B cell (primary cell): Measurements from ENCODE around the gene KLHL17. TPM values are rescaled to one million over a fixed set of nuclear protein-coding genes. Genes with fewer than 3 reads are reported as not detected.

Source experiments
- ATAC-seq: fragments of 200-7000 bp; cut with Tn5 transposase; one replicate; pipeline ENCODE4 v1.10.0; 2021; ENCODE audit warnings: low read depth, mild to moderate bottlenecking, moderate number of reproducible peaks, moderate library complexity
- CTCF ChIA-PET: fragments of 350-600 bp; sonication (Branson Sonifier 250); formaldehyde crosslinking; loops from one replicate; lab custom pipeline; 2021; ENCODE audit warnings: antibody characterized with exemption, inconsistent platforms; lab: Charles Lee
- POLR2A ChIA-PET: fragments of 350-600 bp; sonication (Branson Sonifier 250); formaldehyde crosslinking; loops from one replicate; lab custom pipeline; 2021; ENCODE audit warnings: antibody characterized with exemption; lab: Charles Lee
- DNase-seq: peaks from one replicate; pipeline ENCODE4 v3.0.0; 2013
- H2AFZ ChIP-seq: 2 replicates; pipeline ENCODE4 v1.6.1; 2012; ENCODE audit warnings: mild to moderate bottlenecking, low read depth, low read length; ENCODE audit not compliant: insufficient read depth, poor library complexity, severe bottlenecking
- H3K27ac ChIP-seq, 2 donors: 1 replicate in 1 of 2; 2 replicates in 1 of 2; pipeline ENCODE4 v1.5.1; 2012 to 2013; ENCODE audit warnings: low read length in 2 of 2, mild to moderate bottlenecking in 2 of 2, moderate library complexity in 1 of 2
- H3K27me3 ChIP-seq, 4 experiments: fragments of 200-600 bp in 1 of 4; sonication (generic) in 1 of 4; replicated peaks in 1 of 4; 1 replicate in 2 of 4; 2 replicates in 2 of 4; pipeline versions ENCODE4 v1.6.1 to v1.7.0; 2013 to 2016; ENCODE audit warnings: low read length in 3 of 4, mild to moderate bottlenecking in 2 of 4, mixed read lengths in 1 of 4, moderate library complexity in 1 of 4; ENCODE audit not compliant: insufficient read depth in 4 of 4, control insufficient read depth in 3 of 4; ENCODE audit errors: control extremely low read depth in 1 of 4
- H3K36me3 ChIP-seq, 2 experiments: replicated peaks in 1 of 2; 1 replicate in 1 of 2; 2 replicates in 1 of 2; pipeline versions ENCODE4 v1.6.1 to v1.7.1; 2013; ENCODE audit warnings: low read length in 1 of 2; ENCODE audit not compliant: insufficient read depth in 2 of 2, control insufficient read depth in 1 of 2; ENCODE audit errors: control extremely low read depth in 1 of 2, extremely low read depth in 1 of 2
- H3K4me1 ChIP-seq, 2 donors: fragments of 200-600 bp in 1 of 2; sonication (generic) in 1 of 2; 1 replicate in 1 of 2; 2 replicates in 1 of 2; pipeline versions ENCODE4 v1.5.1 to v1.6.1; 2013 to 2017; ENCODE audit warnings: low read length in 2 of 2; ENCODE audit not compliant: control insufficient read depth in 2 of 2, insufficient read depth in 2 of 2
- H3K4me2 ChIP-seq: replicated peaks from 2 replicates; pipeline ENCODE3; 2012; ENCODE audit warnings: mild to moderate bottlenecking, low read depth, low read length; ENCODE audit not compliant: poor library complexity, severe bottlenecking
- H3K4me3 ChIP-seq, 5 experiments: fragments of 200-600 bp in 1 of 5; sonication (generic) in 1 of 5; 1 replicate in 3 of 5; 2 replicates in 2 of 5; pipeline versions ENCODE4 v1.5.1 to v1.7.0; 2011 to 2016; ENCODE audit warnings: low read length in 4 of 5, mild to moderate bottlenecking in 4 of 5, low read depth in 2 of 5, control low read depth in 1 of 5, moderate library complexity in 1 of 5; ENCODE audit not compliant: insufficient read depth in 1 of 5; ENCODE audit errors: control extremely low read depth in 1 of 5, extremely low read depth in 1 of 5
- H3K79me2 ChIP-seq: fragments of 200-600 bp; sonication (generic); one replicate; pipeline ENCODE4 v1.6.0; 2016; ENCODE audit warnings: low read length; ENCODE audit not compliant: control insufficient read depth, insufficient read depth
- H3K9ac ChIP-seq: fragments of 200-600 bp; sonication (generic); 2 replicates; pipeline ENCODE4 v1.6.1; 2017; ENCODE audit warnings: mild to moderate bottlenecking, low read length, moderate library complexity
- H3K9me3 ChIP-seq, 3 donors: one replicate each; pipeline versions ENCODE4 v1.6.1 to v1.7.1; 2013; ENCODE audit warnings: low read length in 2 of 3; ENCODE audit not compliant: control insufficient read depth in 2 of 3, insufficient read depth in 1 of 3; ENCODE audit errors: control extremely low read depth in 1 of 3
- H4K20me1 ChIP-seq: 2 replicates; pipeline ENCODE4 v1.6.0; 2012; ENCODE audit warnings: mild to moderate bottlenecking, low read length; ENCODE audit not compliant: insufficient read depth, control insufficient read depth, poor library complexity, severe bottlenecking
- H3K27ac Mint-ChIP-seq: one replicate; pipeline ENCODE4 v1.8.0; 2021; ENCODE audit warnings: mixed read lengths
- H3K27me3 Mint-ChIP-seq: one replicate; pipeline ENCODE4 v1.8.0; 2021; ENCODE audit warnings: mixed read lengths
- H3K4me1 Mint-ChIP-seq: one replicate; pipeline ENCODE4 v1.8.0; 2021; ENCODE audit warnings: mixed read lengths
- H3K4me3 Mint-ChIP-seq: one replicate; pipeline ENCODE4 v1.8.0; 2021; ENCODE audit warnings: mixed read lengths
- H3K9me3 Mint-ChIP-seq: one replicate; pipeline ENCODE4 v1.8.0; 2022; ENCODE audit warnings: mixed read lengths; ENCODE audit not compliant: insufficient read depth
- EZH2 ChIP-seq: IDR thresholded peaks from 2 replicates; pipeline ENCODE4 v1.6.1; 2012; ENCODE audit warnings: borderline replicate concordance, low read depth, mild to moderate bottlenecking, moderate library complexity, low read length; ENCODE audit not compliant: insufficient read depth, poor library complexity, severe bottlenecking
- WGBS: methylation state at CpG from one replicate; pipeline ENCODE4 v1.1.5; 2013; ENCODE audit warnings: missing lambda C conversion rate; ENCODE audit not compliant: insufficient coverage; 5-methylcytosine and 5-hydroxymethylcytosine counted together
- intact Hi-C: fragments of 100-400 bp; cut with micrococcal nuclease; formaldehyde crosslinking; loops from one replicate; pipeline ENCODE4 v1.10.0; 2022
- polyA plus RNA-seq: library from polyadenylated mRNA; depleted of rRNA; stranded (reverse); fragments of >200 nt; gene quantifications from 2 replicates; pipeline ENCODE4 v1.2.3, GENCODE V29; 2012
- total RNA-seq, 2 donors: library from RNA; stranded (reverse); fragments of 120-200 nt in 1 of 2; gene quantifications; 1 replicate in 1 of 2; 2 replicates in 1 of 2; pipeline versions ENCODE4 v1.2.3 to v1.2.4, GENCODE V29; 2013 to 2022
- TF ChIP-seq, protein P1 (sequence below): fragments of 200-600 bp; IDR thresholded peaks from one replicate; pipeline ENCODE4 v1.8.0; 2022; ENCODE audit warnings: antibody characterized with exemption, mild to moderate bottlenecking

The KLHL17 gene
- total and polyA plus RNA-seq, 2 donors (not counting 1 experiment from before 2014, with no cell fraction given): 30.1 to 57.5 TPM

DNA sequence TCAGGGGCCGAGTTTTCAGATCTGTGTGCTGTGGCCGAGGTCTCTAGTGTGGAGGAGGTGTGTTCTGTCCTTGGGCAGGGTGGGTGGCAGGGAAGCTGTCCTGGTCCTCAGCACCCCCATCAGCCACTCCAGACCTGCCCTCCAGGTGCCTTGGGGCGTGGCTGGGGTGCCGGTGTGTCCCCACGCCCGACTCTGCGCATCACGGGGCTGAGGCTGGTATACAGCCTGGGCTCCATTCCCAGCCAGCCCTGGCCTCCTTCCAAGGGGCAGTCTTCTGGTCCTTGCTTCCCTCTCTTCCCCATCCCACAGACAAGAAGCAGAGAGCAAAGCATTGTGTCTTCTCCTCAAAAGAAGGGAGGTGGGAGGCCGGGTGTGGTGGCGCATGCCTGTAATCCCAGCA is 32.6 kb upstream of the KLHL17 start:
- H3K9ac ChIP-seq: no peak overlapping the region
- H3K4me3 Mint-ChIP-seq: no peak overlapping the region
- ChIA-PET CTCF (no interaction called here), POLR2A (no interaction called here)
- no peak overlapping the region for H3K4me2 ChIP-seq
- peaks cover 0 to 3% (median 0%) of the 10 kb centered on the region in 3 donors for H3K9me3 ChIP-seq
- TF ChIP-seq, protein P1, sequence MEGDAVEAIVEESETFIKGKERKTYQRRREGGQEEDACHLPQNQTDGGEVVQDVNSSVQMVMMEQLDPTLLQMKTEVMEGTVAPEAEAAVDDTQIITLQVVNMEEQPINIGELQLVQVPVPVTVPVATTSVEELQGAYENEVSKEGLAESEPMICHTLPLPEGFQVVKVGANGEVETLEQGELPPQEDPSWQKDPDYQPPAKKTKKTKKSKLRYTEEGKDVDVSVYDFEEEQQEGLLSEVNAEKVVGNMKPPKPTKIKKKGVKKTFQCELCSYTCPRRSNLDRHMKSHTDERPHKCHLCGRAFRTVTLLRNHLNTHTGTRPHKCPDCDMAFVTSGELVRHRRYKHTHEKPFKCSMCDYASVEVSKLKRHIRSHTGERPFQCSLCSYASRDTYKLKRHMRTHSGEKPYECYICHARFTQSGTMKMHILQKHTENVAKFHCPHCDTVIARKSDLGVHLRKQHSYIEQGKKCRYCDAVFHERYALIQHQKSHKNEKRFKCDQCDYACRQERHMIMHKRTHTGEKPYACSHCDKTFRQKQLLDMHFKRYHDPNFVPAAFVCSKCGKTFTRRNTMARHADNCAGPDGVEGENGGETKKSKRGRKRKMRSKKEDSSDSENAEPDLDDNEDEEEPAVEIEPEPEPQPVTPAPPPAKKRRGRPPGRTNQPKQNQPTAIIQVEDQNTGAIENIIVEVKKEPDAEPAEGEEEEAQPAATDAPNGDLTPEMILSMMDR: no peak
- TF ChIP-seq EZH2: no peak
- WGBS: 92% methylated on average over 6 of the region's 10 CpGs
- H2AFZ ChIP-seq: no peak overlapping the region
- H3K4me3 ChIP-seq: no peak overlapping the region
- H3K27ac ChIP-seq: no peak overlapping the region
- H3K27me3 Mint-ChIP-seq: peaks cover 34% of the 10 kb centered on the region
- peaks cover 0 to 64% (median 18%) of the 10 kb centered on the region in 4 experiments for H3K27me3 ChIP-seq
- no peaks in the 10 kb centered on the region for H4K20me1 ChIP-seq
- no peak for DNase-seq
- H3K79me2 ChIP-seq: no peaks in the 10 kb centered on the region
- H3K4me1 ChIP-seq: peaks cover 20 to 26% of the 10 kb centered on the region in 2 donors
- no peaks in the 10 kb centered on the region for H3K36me3 ChIP-seq
- H3K27ac Mint-ChIP-seq: no peak overlapping the region
- no peaks in the 10 kb centered on the region for H3K9me3 Mint-ChIP-seq
- H3K4me1 Mint-ChIP-seq: peaks cover 11% of the 10 kb centered on the region
- intact Hi-C loops: no loop called here
- no peak for ATAC-seq

DNA sequence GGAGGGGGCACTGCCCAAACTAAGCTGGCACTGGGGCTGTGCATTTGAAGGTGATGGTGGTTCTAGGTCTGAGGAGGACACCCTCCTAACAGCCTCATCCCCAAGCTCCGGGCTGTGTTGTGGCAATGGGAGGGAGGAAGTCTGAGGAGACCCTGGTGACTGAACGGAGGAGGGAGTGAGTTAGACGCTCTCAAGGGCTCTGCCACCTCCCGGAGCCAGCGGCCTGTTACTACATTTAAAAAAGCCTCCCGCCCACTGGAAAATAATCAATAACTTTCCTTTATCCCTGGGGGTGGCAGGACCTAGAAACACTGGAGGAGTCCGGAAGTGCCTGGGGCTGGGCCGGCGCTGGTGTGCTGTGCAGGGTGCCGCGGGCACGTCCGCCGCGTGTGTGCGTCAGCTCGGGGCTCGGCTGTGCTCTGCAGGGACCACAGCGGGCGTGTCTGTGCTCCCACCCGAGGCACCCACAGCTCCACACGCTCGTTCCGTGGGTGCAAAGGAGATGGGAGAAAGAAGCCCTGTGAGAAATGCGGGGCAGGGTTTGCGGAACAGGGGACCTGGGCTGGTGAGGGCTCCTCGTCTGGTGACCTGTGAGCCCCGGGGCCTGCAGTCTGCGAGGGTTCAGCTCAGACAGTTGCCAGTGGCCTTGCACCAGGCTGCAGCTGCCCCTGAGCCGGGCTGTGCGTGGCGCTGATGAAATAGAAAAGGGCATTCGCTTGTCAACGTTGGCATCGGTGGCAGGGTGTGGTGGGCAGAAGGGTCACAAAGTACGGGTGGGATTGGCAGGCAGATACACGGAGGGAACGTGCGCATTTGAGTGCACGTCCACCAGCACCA is 31.3 kb upstream of the KLHL17 start:
- intact Hi-C loops: no loop called here
- CTCF ChIA-PET: no interaction called here

More for the DNA sequence above, 31.3 kb upstream of the KLHL17 start:
- peaks cover 12 to 17% of the 10 kb centered on the region in 2 donors for H3K4me1 ChIP-seq
- Mint-ChIP-seq H3K4me3 (no peak overlapping the region), H3K27ac (no peak overlapping the region), H3K4me1 (peaks cover 6% of the 10 kb centered on the region), H3K9me3 (no peaks in the 10 kb centered on the region), H3K27me3 (peaks cover 28% of the 10 kb centered on the region)
- H3K36me3 ChIP-seq: no peaks in the 10 kb centered on the region
- 88% methylated on average over 34 of the region's 40 CpGs for WGBS
- no peak for TF ChIP-seq EZH2
- TF ChIP-seq, protein P1: no peak
- POLR2A ChIA-PET: no interaction called here
- DNase-seq: no peak
- H3K9ac ChIP-seq: no peak overlapping the region
- no peak for ATAC-seq
- H3K79me2 ChIP-seq: no peaks in the 10 kb centered on the region
- H3K27ac ChIP-seq: no peak overlapping the region
- H3K9me3 ChIP-seq: no peaks in the 10 kb centered on the region
- H3K4me3 ChIP-seq: no peak overlapping the region
- H2AFZ ChIP-seq: no peak overlapping the region
- H3K27me3 ChIP-seq: peaks cover 0 to 63% (median 13%) of the 10 kb centered on the region in 4 experiments
- no peaks in the 10 kb centered on the region for H4K20me1 ChIP-seq
- no peak overlapping the region for H3K4me2 ChIP-seq
